Panc1 (cell line): Measurements from ENCODE around the gene RABL6. TPM values are rescaled to one million over a fixed set of nuclear protein-coding genes. Genes with fewer than 3 reads are reported as not detected.

Experiments used
- ATAC-seq: fragments of 200-7000 bp; cut with Tn5 transposase; 2 replicates; pipeline ENCODE4 v1.9.1; 2020; ENCODE audit warnings: mild to moderate bottlenecking, moderate library complexity
- BruUV-seq: library from RNA; stranded (reverse); fragments of 400-500 nt; replicated peaks from 2 replicates; lab custom pipeline; 2021; lab: Mats Ljungman, UMichigan
- CTCF ChIA-PET: fragments of 300-600 bp; sonication (Branson Sonifier 250); formaldehyde crosslinking; loops from one replicate; lab custom pipeline; 2022; ENCODE audit warnings: antibody characterized with exemption; lab: Charles Lee
- POLR2A ChIA-PET: fragments of 300-600 bp; sonication (Branson Sonifier 250); formaldehyde crosslinking; loops from one replicate; lab custom pipeline; 2022; ENCODE audit warnings: antibody characterized with exemption; lab: Charles Lee
- DNase-seq: peaks from one replicate; pipeline ENCODE4 v3.0.0-alpha.2; 2010; ENCODE audit warnings: low read depth, low spot score
- H3K27ac ChIP-seq: 2 replicates; pipeline ENCODE4 v1.5.1; 2011; ENCODE audit warnings: mild to moderate bottlenecking, low read length, inconsistent platforms
- H3K27me3 ChIP-seq: fragments of 200-500 bp; sonication (Bioruptor generic); 2 replicates; pipeline ENCODE4 v1.6.0; 2014; ENCODE audit warnings: low read length, inconsistent platforms; ENCODE audit not compliant: control insufficient read depth, insufficient read depth
- H3K36me3 ChIP-seq: fragments of 200-500 bp; sonication (Bioruptor generic); 2 replicates; pipeline ENCODE4 v1.5.1; 2014; ENCODE audit warnings: inconsistent platforms, mild to moderate bottlenecking, low read length, moderate library complexity; ENCODE audit not compliant: control insufficient read depth, insufficient read depth
- H3K4me1 ChIP-seq: 2 replicates; pipeline ENCODE4 v1.5.1; 2011; ENCODE audit warnings: inconsistent platforms, mild to moderate bottlenecking, low read length, moderate library complexity; ENCODE audit not compliant: control insufficient read depth, insufficient read depth
- H3K4me3 ChIP-seq, 2 experiments: 2 replicates each; pipeline ENCODE4 v1.5.1; 2011 to 2012; ENCODE audit warnings: low read depth in 2 of 2, low read length in 2 of 2, mild to moderate bottlenecking in 2 of 2, inconsistent platforms in 1 of 2, moderate library complexity in 1 of 2
- H3K9me3 ChIP-seq: fragments of 200-500 bp; sonication (Bioruptor generic); 2 replicates; pipeline ENCODE4 v1.5.1; 2014; ENCODE audit warnings: low read depth, mild to moderate bottlenecking, inconsistent platforms, low read length, moderate library complexity; ENCODE audit not compliant: control insufficient read depth, insufficient read depth
- POLR2AphosphoS5 ChIP-seq: IDR thresholded peaks from 2 replicates; pipeline ENCODE4 v1.6.1; 2012; ENCODE audit warnings: mild to moderate bottlenecking, low read depth, low read length, moderate library complexity
- SIN3A ChIP-seq: IDR thresholded peaks from 2 replicates; pipeline ENCODE4 v1.6.1; 2012; ENCODE audit warnings: low read depth, mild to moderate bottlenecking, low read length, moderate library complexity, borderline replicate concordance; ENCODE audit not compliant: insufficient read depth
- TCF7L2 ChIP-seq: IDR thresholded peaks from 2 replicates; pipeline ENCODE4 v1.6.1; 2011; ENCODE audit warnings: mild to moderate bottlenecking, low read depth, low read length, inconsistent platforms
- in situ Hi-C: cut with HindIII; loops from 2 replicates; pipeline ENCODE4 v1.10.0; 2016; ENCODE audit warnings: low sequenced_read_pairs, low pct_unique_long_range_greater_than_20kb
- intact Hi-C: fragments of 100-400 bp; cut with micrococcal nuclease; formaldehyde crosslinking; loops from one replicate; pipeline ENCODE4 v1.10.0; 2022; ENCODE audit not compliant: unreplicated experiment
- total RNA-seq: library from RNA; stranded (reverse); gene quantifications from one replicate; pipeline ENCODE4 v1.2.1, GENCODE V29; 2021; ENCODE audit not compliant: unreplicated experiment
- TF ChIP-seq, protein P1 (sequence below), 2 experiments: IDR thresholded peaks; 2 replicates each; pipeline ENCODE4 v1.6.1; 2011 to 2012; ENCODE audit warnings: low read depth in 2 of 2, control low read depth in 1 of 2, low read length in 1 of 2, mild to moderate bottlenecking in 1 of 2, moderate library complexity in 1 of 2; ENCODE audit not compliant: insufficient read depth in 1 of 2
- TF ChIP-seq, protein P2 (sequence below): fragments of 450-650 bp; IDR thresholded peaks from 2 replicates; pipeline ENCODE4 v1.5.1; 2017; ENCODE audit warnings: mild to moderate bottlenecking

Gene RABL6
- total RNA-seq, 1 experiment from 2014 or later = 106 TPM

DNA sequence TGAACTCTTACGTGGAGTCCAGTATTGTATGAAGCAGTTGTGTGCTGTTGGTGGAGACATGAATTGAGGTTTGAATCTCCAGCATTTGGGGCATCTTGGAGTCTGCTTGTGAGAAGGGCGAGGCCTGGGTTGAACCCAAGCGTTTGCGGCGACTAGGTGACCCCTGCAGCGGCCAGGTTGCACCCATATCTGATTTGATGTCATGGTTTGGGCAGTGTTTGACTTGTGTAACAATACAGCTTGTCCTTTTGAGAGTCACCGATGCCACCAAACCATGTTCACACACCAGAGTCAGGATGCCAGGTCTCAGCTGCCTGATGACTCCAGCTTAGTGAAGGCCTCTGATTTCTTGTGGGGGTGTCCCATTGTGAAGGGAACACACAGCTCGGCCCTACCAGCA is 80.7 kb downstream of the RABL6 start:
- no peak for ATAC-seq
- Histone ChIP-seq H3K36me3 (no peaks in the 10 kb centered on the region; the same call in 1 of the 2 replicates), H3K4me1 (peaks cover 10% of the 10 kb centered on the region), H3K4me3 (no peak overlapping the region), H3K27ac (peak overlapping the region; percentile 86; the same call in 1 of the 2 replicates), H3K27me3 (no peaks in the 10 kb centered on the region), H3K9me3 (no peaks in the 10 kb centered on the region)
- no peak for TF ChIP-seq SIN3A
- TF ChIP-seq TCF7L2 = no peak
- TF ChIP-seq POLR2AphosphoS5 = no peak
- TF ChIP-seq, protein P1, sequence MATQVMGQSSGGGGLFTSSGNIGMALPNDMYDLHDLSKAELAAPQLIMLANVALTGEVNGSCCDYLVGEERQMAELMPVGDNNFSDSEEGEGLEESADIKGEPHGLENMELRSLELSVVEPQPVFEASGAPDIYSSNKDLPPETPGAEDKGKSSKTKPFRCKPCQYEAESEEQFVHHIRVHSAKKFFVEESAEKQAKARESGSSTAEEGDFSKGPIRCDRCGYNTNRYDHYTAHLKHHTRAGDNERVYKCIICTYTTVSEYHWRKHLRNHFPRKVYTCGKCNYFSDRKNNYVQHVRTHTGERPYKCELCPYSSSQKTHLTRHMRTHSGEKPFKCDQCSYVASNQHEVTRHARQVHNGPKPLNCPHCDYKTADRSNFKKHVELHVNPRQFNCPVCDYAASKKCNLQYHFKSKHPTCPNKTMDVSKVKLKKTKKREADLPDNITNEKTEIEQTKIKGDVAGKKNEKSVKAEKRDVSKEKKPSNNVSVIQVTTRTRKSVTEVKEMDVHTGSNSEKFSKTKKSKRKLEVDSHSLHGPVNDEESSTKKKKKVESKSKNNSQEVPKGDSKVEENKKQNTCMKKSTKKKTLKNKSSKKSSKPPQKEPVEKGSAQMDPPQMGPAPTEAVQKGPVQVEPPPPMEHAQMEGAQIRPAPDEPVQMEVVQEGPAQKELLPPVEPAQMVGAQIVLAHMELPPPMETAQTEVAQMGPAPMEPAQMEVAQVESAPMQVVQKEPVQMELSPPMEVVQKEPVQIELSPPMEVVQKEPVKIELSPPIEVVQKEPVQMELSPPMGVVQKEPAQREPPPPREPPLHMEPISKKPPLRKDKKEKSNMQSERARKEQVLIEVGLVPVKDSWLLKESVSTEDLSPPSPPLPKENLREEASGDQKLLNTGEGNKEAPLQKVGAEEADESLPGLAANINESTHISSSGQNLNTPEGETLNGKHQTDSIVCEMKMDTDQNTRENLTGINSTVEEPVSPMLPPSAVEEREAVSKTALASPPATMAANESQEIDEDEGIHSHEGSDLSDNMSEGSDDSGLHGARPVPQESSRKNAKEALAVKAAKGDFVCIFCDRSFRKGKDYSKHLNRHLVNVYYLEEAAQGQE (IDR thresholded peaks at IDR 0.05; ENCODE audit: insufficient read depth in 1 of 2, low read depth in 2 of 2, low read length in 1 of 2) = no peak
- TF ChIP-seq, protein P2, sequence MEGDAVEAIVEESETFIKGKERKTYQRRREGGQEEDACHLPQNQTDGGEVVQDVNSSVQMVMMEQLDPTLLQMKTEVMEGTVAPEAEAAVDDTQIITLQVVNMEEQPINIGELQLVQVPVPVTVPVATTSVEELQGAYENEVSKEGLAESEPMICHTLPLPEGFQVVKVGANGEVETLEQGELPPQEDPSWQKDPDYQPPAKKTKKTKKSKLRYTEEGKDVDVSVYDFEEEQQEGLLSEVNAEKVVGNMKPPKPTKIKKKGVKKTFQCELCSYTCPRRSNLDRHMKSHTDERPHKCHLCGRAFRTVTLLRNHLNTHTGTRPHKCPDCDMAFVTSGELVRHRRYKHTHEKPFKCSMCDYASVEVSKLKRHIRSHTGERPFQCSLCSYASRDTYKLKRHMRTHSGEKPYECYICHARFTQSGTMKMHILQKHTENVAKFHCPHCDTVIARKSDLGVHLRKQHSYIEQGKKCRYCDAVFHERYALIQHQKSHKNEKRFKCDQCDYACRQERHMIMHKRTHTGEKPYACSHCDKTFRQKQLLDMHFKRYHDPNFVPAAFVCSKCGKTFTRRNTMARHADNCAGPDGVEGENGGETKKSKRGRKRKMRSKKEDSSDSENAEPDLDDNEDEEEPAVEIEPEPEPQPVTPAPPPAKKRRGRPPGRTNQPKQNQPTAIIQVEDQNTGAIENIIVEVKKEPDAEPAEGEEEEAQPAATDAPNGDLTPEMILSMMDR = no peak
- in situ Hi-C loops = no loop called here
- CTCF ChIA-PET = no interaction called here
- intact Hi-C loops = no loop called here
- no peak for DNase-seq
- POLR2A ChIA-PET = no interaction called here
- BruUV-seq = no TSS peak

DNA sequence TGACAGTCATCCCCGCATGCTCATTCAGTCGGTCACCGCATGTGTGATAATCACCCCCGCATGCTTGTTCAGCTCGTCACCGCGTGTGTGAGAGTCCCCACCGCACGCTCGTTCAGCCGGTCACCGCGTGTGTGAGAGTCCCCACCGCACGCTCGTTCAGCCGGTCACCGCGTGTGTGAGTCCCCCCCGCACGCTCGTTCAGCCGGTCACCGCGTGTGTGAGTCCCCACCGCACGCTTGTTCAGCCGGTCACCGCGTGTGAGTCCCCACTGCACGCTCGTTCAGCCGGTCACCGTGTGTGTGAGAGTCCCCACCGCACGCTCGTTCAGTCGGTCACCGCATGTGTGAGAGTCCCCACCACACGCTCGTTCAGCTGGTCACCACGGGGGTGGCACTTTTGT is 82.1 kb downstream of the RABL6 start:
- H3K36me3 ChIP-seq = no peaks in the 10 kb centered on the region; the same call in 1 of the 2 replicates
- ChIA-PET POLR2A (no interaction called here), CTCF (no interaction called here)
- H3K4me3 ChIP-seq = no peak overlapping the region
- TF ChIP-seq POLR2AphosphoS5 (no peak), TCF7L2 (no peak), SIN3A (no peak)
- TF ChIP-seq, protein P2 = no peak
- TF ChIP-seq, protein P1 (IDR thresholded peaks at IDR 0.05; ENCODE audit: insufficient read depth in 1 of 2, low read depth in 2 of 2, low read length in 1 of 2) = no peak
- peaks cover 5% of the 10 kb centered on the region for H3K4me1 ChIP-seq
- no peak for ATAC-seq
- peak overlapping the region; percentile 17; the same call in 1 of the 2 replicates for H3K27ac ChIP-seq
- H3K27me3 ChIP-seq = no peaks in the 10 kb centered on the region
- in situ Hi-C loops (no loop called here), intact Hi-C loops (no loop called here)
- H3K9me3 ChIP-seq = no peaks in the 10 kb centered on the region
- no TSS peak for BruUV-seq
- no peak for DNase-seq
